CD4-positive, alpha-beta T cell treated with Interleukin-15 for 4 hours (primary cell): ENCODE measurements around the gene SUCLA2.

ENCODE experiments used
- DNase-seq: peaks from one replicate; pipeline ENCODE4 v3.0.0-alpha.2; 2020; ENCODE audit warnings: low spot score

Gene SUCLA2

GRCh38 chr13:47901441-47901840 lies 99.6 kb downstream of the SUCLA2 start:
- DNase-seq = no peak

GRCh38 chr13:47898080-47898479 lies 103.0 kb downstream of the SUCLA2 start:
- no peak for DNase-seq

DNA sequence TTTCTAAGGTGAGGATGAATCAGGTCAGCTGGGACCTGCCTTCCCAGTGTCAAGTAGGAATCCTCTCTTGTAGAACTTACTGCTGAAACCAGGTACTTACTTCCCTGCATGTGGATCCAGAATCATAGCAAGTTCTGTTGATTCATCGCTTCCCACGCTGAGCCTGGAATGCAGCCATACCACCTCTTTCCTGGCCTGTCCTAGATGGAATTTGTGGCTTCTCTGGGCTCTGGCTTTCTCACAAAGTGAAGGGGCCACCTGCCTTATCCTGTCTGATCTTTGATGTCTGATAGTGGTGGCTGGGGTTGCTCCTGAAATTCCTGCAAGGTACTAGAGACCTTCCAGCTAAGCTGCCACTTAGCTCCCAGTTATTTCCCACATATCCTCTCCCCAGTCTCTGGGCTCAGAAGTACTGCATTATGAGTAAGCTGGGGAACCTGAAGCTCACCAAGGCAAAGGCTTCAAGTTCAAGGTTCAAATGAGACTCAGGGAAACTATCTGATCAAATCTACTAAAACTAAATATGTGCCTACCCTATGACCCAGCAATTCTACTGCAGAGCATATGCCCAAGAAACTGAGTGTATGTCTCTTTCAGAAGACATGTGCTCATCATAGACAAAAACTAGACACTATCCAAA lies 103.5 kb downstream of the SUCLA2 start:
- DNase-seq = no peak

DNA sequence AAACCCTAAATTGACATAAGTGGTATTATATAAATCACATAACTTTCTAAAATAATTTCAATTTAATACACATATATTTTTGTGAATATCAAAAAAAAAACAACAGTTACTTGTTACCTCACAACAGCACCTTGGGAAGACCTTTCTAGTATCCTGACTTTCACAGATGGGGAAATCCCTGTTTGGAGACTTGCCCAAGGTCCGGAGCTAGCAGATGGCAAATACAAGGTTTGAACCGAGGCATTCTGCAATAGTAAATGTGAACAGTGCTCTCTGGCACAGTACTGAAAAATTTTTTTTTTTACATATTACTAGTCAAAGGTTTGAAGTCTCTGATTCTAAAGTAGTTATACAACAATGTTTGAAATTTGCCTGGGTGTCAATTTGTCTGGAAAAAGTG lies 104.5 kb downstream of the SUCLA2 start:
- no peak for DNase-seq

DNA sequence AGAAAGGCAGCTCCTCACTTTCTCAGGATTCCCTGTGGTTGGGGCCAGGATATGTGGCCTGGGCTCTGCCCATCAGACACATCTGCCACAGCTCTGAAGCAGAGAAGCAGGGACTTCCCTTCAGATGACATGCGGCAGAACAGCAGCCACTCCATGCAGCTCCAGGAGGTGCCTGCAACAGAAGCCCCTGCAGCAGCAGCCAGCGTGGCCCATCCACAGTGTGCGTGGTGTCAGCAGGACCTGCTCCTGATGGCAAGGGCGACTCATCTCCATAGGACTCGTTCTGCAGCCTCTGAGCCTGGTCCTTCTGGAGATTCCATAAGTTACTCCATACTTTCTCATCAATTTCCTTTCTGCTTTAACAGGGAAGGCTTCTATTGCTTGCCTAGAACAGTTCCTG lies 105.0 kb downstream of the SUCLA2 start:
- DNase-seq = no peak

GRCh38 chr13:47893527-47893926 lies 107.5 kb downstream of the SUCLA2 start:
- DNase-seq = no peak
